Heart right ventricle (tissue), 16 donors: ENCODE data around the gene KCTD12. TPM values are rescaled to one million over a fixed set of nuclear protein-coding genes. Genes with fewer than 3 reads are reported as not detected.

Source experiments
- ATAC-seq, 8 donors: fragments of 200-7000 bp; cut with Tn5 transposase; one replicate each; pipeline ENCODE4 v1.9.1; 2020; ENCODE audit warnings: mild to moderate bottlenecking in 8 of 8, moderate library complexity in 8 of 8, moderate number of reproducible peaks in 1 of 8
- DNase-seq, 2 donors: peaks; one replicate each; pipeline ENCODE4 v3.0.0-alpha.2; 2020
- H3K27ac ChIP-seq, 10 donors: fragments of 200-600 bp; sonication (generic) in 2 of 10; one replicate each; pipeline versions ENCODE4 v1.5.0 to v1.8.0; 2020 to 2022; ENCODE audit warnings: mild to moderate bottlenecking in 3 of 10
- H3K27me3 ChIP-seq, 7 donors: fragments of 200-600 bp; one replicate each; pipeline ENCODE4 v1.8.0; 2021 to 2022; ENCODE audit warnings: mild to moderate bottlenecking in 2 of 7
- H3K36me3 ChIP-seq, 9 donors: fragments of 200-600 bp; sonication (generic) in 1 of 9; one replicate each; pipeline versions ENCODE4 v1.5.0 to v1.8.0; 2020 to 2022; ENCODE audit warnings: mild to moderate bottlenecking in 2 of 9
- H3K4me1 ChIP-seq, 9 donors: fragments of 200-600 bp; sonication (generic) in 1 of 9; one replicate each; pipeline versions ENCODE4 v1.5.0 to v1.8.0; 2020 to 2022; ENCODE audit warnings: mild to moderate bottlenecking in 4 of 9
- H3K4me3 ChIP-seq, 10 donors: fragments of 200-600 bp; sonication (generic) in 2 of 10; one replicate each; pipeline versions ENCODE4 v1.5.0 to v1.8.0; 2020 to 2022; ENCODE audit warnings: mild to moderate bottlenecking in 7 of 10, moderate library complexity in 2 of 10
- H3K9me3 ChIP-seq, 11 donors: fragments of 200-600 bp in 10 of 11; sonication (generic) in 2 of 11; one replicate each; pipeline versions ENCODE4 v1.5.0 to v1.8.0; 2013 to 2022; ENCODE audit warnings: mild to moderate bottlenecking in 2 of 11, control low read depth in 1 of 11, moderate library complexity in 1 of 11
- CTCF ChIP-seq, 9 donors: fragments of 200-600 bp; sonication (generic) in 2 of 9; IDR thresholded peaks; one replicate each; pipeline versions ENCODE4 v1.5.0 to v1.8.0; 2021 to 2022; ENCODE audit warnings: antibody characterized with exemption in 9 of 9, mild to moderate bottlenecking in 5 of 9, moderate library complexity in 1 of 9
- WGBS, 2 donors: extraction: QIAGEN DNeasy Blood & Tissue Kit; methylation state at CpG; one replicate each; pipeline ENCODE4 v1.1.7; 2013; ENCODE audit warnings: inconsistent platforms in 1 of 2; 5-methylcytosine and 5-hydroxymethylcytosine counted together
- intact Hi-C, 10 donors: fragments of 100-400 bp; cut with DNase I; formaldehyde crosslinking; loops; one replicate each; pipeline versions ENCODE4 v1.11.1 to v1.14.2; 2022
- polyA plus RNA-seq, 2 donors: library from polyadenylated mRNA; stranded (reverse); fragments of 200-250 nt; gene quantifications; one replicate each; pipeline ENCODE4 v1.2.3, GENCODE V29; 2013
- total RNA-seq, 10 donors: library from RNA; stranded (reverse); fragmentation: NEBNext Ultra II Directional in 3 of 10; extraction: Animal tissue kit (Norgen Biotek cat#: 25700) in 3 of 10; gene quantifications; one replicate each; pipeline versions ENCODE4 v1.2.1 to v1.2.4, GENCODE V29; 2021 to 2023
- donor health status: Arrhythmogenic right ventricular cardiomyopathy.
- donor health status: ischemic (EF 13 %, LVEDD 7.1; RV severe dilation, severe dysfunction).
- donor health status: healthy with polysubstance abuse.
- donor health status: DM: no; HTN: yes; CAD: no.
- donor health status: DM: no; HTN: no; CAD: no.
- donor health status: ischemic (EF 25% LVEDD 6.9; RV normal size, moderate dysfunction).
- donor health status: ischemic (EF 25% LVEDD 5.7; RV mildly dilated, moderate dysfunction).
- donor health status: healthy.
- donor health status: DM: yes; HTN: yes; CAD: no.
- donor health status: Ischemic cardiomyopathy.
- donor health status: ischemic (EF 35%, LVEDD 5.7; RV mildly dilated, moderate dysfunction).
- donor health status: nonischemic (EF 11% LVEDD 7.7; RV severe dilation, severe dysfunction).
- donor health status: DM: yes; HTN: yes; CAD: no.
- donor health status: PGD.
- donor health status: ischemic (EF 29% LVEDD 5.4; RV normal size, mild dysfunction).
- donor health status: nonischemic (EF 23%, LVEDD 6.1; RV moderate dilation, normal function).

The KCTD12 gene
- total and polyA plus RNA-seq, 12 donors = 12.4 to 56.5 (median 32.4) TPM

GRCh38 chr13:76873445-76873844 lies 12.8 kb downstream of the KCTD12 start:
- Histone ChIP-seq H3K9me3 (no peaks in the 10 kb centered on the region), H3K36me3 (no peaks in the 10 kb centered on the region), H3K4me3 (no peak overlapping the region), H3K4me1 (peaks cover 0 to 26% (median 6%) of the 10 kb centered on the region in 9 donors), H3K27ac (no peak overlapping the region), H3K27me3 (no peaks in the 10 kb centered on the region)
- WGBS, 2 donors = 77% methylated on average over 2 of the region's 2 CpGs
- intact Hi-C loops = loop anchor here in 1 of 10 donors (5.0 kb wide), 1 partner anchor 46 kb away; no protein-coding TSS in a partner anchor
- ATAC-seq (no peak), DNase-seq (no peak)
- no peak for TF ChIP-seq CTCF (IDR thresholded peaks at IDR 0.05)

- no peak for DNase-seq
- Histone ChIP-seq H3K4me3 (no peak overlapping the region), H3K9me3 (no peaks in the 10 kb centered on the region), H3K27me3 (no peaks in the 10 kb centered on the region), H3K27ac (no peak overlapping the region), H3K36me3 (no peaks in the 10 kb centered on the region), H3K4me1 (peaks cover 0 to 23% (median 0%) of the 10 kb centered on the region in 9 donors)
- WGBS, 2 donors = 32 to 40% methylated on average over 2 of the region's 2 CpGs
- no peak for ATAC-seq
- intact Hi-C loops = loop anchor here in 1 of 10 donors (5.0 kb wide), 1 partner anchor 45 kb away; no protein-coding TSS in a partner anchor
- no peak for TF ChIP-seq CTCF (IDR thresholded peaks at IDR 0.05)
Observed at GRCh38 chr13:76872675-76873074, 13.5 kb downstream of the KCTD12 start.

GRCh38 chr13:76871432-76871831 lies 14.8 kb downstream of the KCTD12 start:
- no peaks in the 10 kb centered on the region for H3K27me3 ChIP-seq
- H3K36me3 ChIP-seq = no peaks in the 10 kb centered on the region
- H3K4me3 ChIP-seq = no peak overlapping the region
- TF ChIP-seq CTCF (IDR thresholded peaks at IDR 0.05) = no peak
- intact Hi-C loops = loop anchor here in 1 of 10 donors (5.0 kb wide), 1 partner anchor 44 kb away; no protein-coding TSS in a partner anchor
- no peak overlapping the region for H3K27ac ChIP-seq
- H3K9me3 ChIP-seq = no peaks in the 10 kb centered on the region
- WGBS, 2 donors = 94% methylated on average over 3 of the region's 3 CpGs
- no peak for ATAC-seq
- no peak for DNase-seq
- peaks cover 0 to 23% (median 0%) of the 10 kb centered on the region in 9 donors for H3K4me1 ChIP-seq

GRCh38 chr13:76868371-76868770 lies 17.8 kb downstream of the KCTD12 start:
- intact Hi-C loops = no loop called here
- ATAC-seq (no peak), DNase-seq (no peak)
- Histone ChIP-seq H3K27me3 (no peaks in the 10 kb centered on the region), H3K4me3 (no peak overlapping the region), H3K4me1 (peaks cover 0 to 22% (median 0%) of the 10 kb centered on the region in 9 donors), H3K27ac (no peak overlapping the region), H3K9me3 (no peaks in the 10 kb centered on the region), H3K36me3 (no peaks in the 10 kb centered on the region)
- TF ChIP-seq CTCF (IDR thresholded peaks at IDR 0.05) = no peak
